Fibroblast of mammary gland (primary cell): ENCODE data around the gene PKIG.
"Not testable (repeated sequence)": the region's sequence is repeated elsewhere in the genome, so short reads cannot be mapped to it uniquely, and the experiment has no call there.

Experiments
- DNase-seq: peaks from one replicate; pipeline ENCODE4 v3.0.0-alpha.2; 2010; ENCODE audit warnings: low read depth
- H3K4me3 ChIP-seq: 2 replicates; pipeline ENCODE4 v1.5.1; 2011; ENCODE audit warnings: low read depth, mild to moderate bottlenecking, low read length, moderate library complexity; ENCODE audit not compliant: control insufficient read depth
- CTCF ChIP-seq: conservative IDR thresholded peaks from 2 replicates; pipeline ENCODE4 v1.5.1; 2011; ENCODE audit warnings: low read depth, low read length, inconsistent platforms; ENCODE audit not compliant: control insufficient read depth, insufficient read depth

The PKIG gene

DNA sequence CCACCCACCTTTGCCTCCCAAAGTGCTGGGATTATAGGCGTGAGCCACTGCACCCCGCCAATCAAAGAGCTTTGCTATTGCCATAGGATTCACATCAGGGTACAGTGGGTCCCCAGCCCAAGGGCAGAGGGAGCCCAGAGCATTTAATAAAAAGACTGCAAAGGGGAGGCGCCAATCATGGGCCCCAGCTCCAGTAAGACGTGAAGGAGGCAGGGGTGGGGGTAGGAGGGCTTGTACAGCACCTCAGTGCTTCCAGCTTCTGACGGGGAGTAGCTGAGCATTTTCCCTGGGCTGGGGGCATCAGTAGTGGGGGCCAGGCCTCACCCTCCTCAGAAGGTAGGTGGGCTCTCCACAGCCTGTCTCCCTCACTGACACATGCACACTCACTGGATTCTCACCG, 67.6 kb downstream of the PKIG start:
- H3K4me3 ChIP-seq: no peak overlapping the region
- TF ChIP-seq CTCF: no peak
- no peak for DNase-seq

DNA sequence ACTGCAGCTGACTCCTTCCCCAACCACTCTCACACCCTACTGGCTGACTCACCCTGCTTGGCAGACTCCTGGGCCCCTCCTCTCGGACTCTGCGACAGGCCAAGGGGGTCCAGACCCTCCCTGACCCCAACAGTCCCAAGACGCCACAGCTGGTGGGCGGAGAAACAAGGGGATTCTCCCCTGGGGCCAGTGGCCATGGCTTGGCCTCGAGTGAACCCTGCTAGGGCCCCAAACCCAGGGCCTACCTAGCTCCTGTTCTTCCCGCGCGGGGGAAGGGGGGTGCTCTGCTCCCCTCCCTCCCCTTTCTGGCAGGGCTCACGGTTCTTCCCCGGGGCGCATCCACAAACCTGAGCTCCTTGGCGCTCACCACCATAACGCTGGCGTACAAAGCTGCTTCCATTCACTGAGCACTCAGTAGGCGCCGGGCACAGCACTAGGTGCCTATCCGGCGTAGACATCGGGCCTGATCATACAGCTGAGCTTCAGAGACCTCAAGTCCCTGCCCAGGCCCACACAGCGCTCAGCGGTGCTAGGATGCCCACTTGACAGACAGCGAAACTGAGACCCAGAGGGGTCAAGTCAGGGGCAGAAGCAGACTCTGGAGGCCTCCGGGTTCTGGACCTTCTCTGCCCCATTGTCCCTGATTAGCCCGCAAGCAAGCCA, 68.5 kb downstream of the PKIG start:
- TF ChIP-seq CTCF: no peak
- H3K4me3 ChIP-seq: peak overlapping the region; percentile 48
- peak; percentile 44 for DNase-seq

- H3K4me3 ChIP-seq: peak overlapping the region; percentile 48
- DNase-seq: no peak
- no peak for TF ChIP-seq CTCF
Measured at GRCh38 chr20:44651434-44651683, 69.0 kb downstream of the PKIG start.

DNA sequence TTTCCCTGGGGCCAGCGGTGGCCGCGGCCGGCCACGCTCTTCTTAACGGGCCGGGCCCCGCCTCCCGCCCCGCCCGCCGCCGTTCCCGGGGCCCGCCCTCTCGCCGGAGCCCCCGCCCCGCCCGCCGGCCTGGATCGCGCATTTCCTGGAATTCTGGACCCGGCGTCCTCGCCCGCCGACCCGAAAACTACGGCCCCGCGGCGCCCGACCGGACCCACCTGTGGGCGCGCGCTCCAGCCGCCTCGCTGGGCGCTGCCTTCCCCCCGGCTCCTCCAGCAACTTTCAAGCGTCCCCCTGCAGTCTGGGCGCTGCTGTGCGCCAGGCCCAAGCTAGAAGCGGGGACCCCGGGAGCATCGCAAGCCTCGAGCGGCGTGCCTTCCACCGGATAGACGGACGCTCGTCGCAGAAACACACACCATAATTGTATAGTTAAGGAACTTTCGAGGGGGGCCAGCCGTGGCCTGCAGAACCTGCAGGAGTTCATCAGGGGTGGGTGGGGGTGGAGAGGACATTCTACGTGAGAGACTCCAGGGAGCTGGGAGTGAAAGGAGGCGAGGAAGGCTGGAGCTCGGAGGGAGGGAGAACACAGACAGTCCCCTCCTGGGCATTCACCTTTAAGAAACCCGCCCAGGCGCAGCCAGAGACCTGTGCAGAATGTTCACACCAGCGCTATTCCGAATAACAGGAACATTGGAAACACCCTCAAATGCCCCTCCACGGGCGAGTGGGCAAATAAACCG, 69.5 kb downstream of the PKIG start, which contains the start of gene ADA:
Gene ADA, minus strand, starts transcription at position 16 of the 740 bp plus-strand sequence. CDS start 92 bp downstream, outside the sequence.
- TF ChIP-seq CTCF: no peak
- DNase-seq: peak; percentile 15
- peak within 1 kb of the TSS; percentile 68 for H3K4me3 ChIP-seq

- no peak overlapping the region for H3K4me3 ChIP-seq
- DNase-seq: no peak
- no peak for TF ChIP-seq CTCF
Measured at GRCh38 chr20:44653546-44653945, 71.2 kb downstream of the PKIG start.

GRCh38 chr20:44654210-44654609, 71.8 kb downstream of the PKIG start:
- DNase-seq, H3K4me3 ChIP-seq: not testable (repeated sequence)

DNA sequence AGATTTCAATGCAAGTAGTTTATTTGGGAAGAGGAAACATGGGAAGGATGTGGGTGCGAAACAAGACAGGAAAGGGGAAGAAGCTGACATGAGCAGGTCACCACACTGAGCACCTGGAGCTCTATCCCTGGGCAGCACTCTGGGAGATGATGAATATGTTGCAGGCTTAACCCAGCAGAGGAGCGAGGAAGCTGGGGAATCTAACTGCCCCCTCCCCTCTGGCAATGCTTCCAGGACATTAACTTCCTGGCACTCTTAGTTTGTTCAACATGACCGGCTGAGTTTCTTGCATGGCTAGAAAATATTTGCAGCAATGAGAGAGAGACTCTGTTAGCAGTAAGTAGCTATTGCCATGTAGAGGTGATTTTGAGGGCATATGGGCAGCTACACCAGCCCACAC, 74.1 kb downstream of the PKIG start:
- TF ChIP-seq CTCF: no peak
- DNase-seq: no peak
- no peak overlapping the region for H3K4me3 ChIP-seq
